ENCODE data around the gene LCN10. TPM values are rescaled to one million over a fixed set of nuclear protein-coding genes. Genes with fewer than 3 reads are reported as not detected.

The LCN10 gene
- total and polyA plus RNA-seq, 2 of the 13 experiments (the other 11 are each of a cell fraction or from before 2014, with no cell fraction given): 0.53 to 0.61 TPM

DNA sequence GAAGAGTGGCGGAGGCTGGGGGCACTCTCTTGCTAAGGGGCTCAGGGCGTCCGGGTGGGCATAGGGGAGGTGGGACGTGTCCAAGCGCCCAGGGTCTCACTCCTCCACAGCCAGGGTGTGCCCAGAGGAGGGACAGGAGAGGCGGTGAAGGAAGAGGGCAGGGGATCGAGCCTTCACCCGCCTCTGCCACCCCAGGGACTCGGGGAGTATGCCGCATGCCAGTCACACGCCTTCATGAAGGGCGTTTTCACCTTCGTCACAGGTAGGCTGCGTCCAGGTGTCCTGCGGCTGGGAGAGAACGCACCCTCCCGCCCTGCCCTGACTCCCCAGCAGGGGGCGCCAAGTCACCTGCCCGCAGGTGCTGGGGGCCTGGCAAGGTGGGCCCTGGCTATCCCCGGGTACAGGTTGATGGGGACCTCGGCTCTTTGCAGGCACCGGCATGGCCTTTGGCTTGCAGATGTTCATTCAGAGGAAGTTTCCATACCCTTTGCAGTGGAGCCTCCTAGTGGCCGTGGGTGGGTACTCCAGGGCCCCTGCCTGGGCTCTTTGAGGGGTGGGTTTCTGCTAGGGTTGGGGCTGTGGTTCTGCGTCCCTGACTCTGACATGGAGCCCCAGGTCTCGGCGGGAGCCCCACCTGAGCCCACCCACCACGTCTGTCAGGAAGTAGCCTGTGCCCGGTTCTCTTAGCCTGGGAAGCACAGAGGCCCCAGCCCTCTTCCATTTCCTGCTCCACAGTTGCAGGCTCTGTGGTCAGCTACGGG, 49.0 kb upstream of the LCN10 start (continued):
- TF ChIP-seq FOXO1 (CRISPR knock-in tag; IDR thresholded peaks at IDR 0.05) (peak; percentile 4), NFIC (IDR thresholded peaks at IDR 0.05; ENCODE audit: low read length) (no peak), PAX8 (CRISPR knock-in tag; IDR thresholded peaks at IDR 0.05; ENCODE audit: borderline replicate concordance) (no peak), ZIK1 (CRISPR knock-in tag; IDR thresholded peaks at IDR 0.05; ENCODE audit: borderline replicate concordance, low read depth) (peak; percentile 47; the same call in 1 of the 2 replicates), ASH2L (IDR thresholded peaks at IDR 0.05; ENCODE audit: insufficient read length, low read depth, low read length) (no peak), GPN1 (CRISPR knock-in tag; IDR thresholded peaks at IDR 0.05; ENCODE audit: borderline replicate concordance) (no peak; the same call in 1 of the 2 replicates), ZC3H13 (CRISPR knock-in tag; IDR thresholded peaks at IDR 0.05) (peak; percentile 1; the same call in 1 of the 2 replicates), ZFP90 (CRISPR knock-in tag; IDR thresholded peaks at IDR 0.05; ENCODE audit: borderline replicate concordance) (peak; percentile 40; the same call in 1 of the 2 replicates), SOX13 (IDR thresholded peaks at IDR 0.05) (no peak), SOX13 (CRISPR knock-in tag; conservative IDR thresholded peaks at IDR 0.05 in 1 of 2, IDR thresholded peaks at IDR 0.05 in 1 of 2) (0 out of 4 replicates have a peak, but pooled peaks of 1 of the 2 experiments have one; percentile 5), KLF16 (CRISPR knock-in tag; IDR thresholded peaks at IDR 0.05) (peak in 1 of 2 experiments; percentile 34; a peak in 2 of 4 replicates)
- TF ChIP-seq, protein P1, sequence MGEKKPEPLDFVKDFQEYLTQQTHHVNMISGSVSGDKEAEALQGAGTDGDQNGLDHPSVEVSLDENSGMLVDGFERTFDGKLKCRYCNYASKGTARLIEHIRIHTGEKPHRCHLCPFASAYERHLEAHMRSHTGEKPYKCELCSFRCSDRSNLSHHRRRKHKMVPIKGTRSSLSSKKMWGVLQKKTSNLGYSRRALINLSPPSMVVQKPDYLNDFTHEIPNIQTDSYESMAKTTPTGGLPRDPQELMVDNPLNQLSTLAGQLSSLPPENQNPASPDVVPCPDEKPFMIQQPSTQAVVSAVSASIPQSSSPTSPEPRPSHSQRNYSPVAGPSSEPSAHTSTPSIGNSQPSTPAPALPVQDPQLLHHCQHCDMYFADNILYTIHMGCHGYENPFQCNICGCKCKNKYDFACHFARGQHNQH (CRISPR knock-in tag; IDR thresholded peaks at IDR 0.05): no peak; the same call in 1 of the 2 replicates
- TF ChIP-seq, protein P2, sequence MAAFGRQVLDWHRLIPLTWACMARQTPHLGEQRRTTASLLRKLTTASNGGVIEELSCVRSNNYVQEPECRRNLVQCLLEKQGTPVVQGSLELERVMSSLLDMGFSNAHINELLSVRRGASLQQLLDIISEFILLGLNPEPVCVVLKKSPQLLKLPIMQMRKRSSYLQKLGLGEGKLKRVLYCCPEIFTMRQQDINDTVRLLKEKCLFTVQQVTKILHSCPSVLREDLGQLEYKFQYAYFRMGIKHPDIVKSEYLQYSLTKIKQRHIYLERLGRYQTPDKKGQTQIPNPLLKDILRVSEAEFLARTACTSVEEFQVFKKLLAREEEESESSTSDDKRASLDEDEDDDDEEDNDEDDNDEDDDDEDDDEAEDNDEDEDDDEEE (CRISPR knock-in tag; IDR thresholded peaks at IDR 0.05): no peak
- TF ChIP-seq, protein P3, sequence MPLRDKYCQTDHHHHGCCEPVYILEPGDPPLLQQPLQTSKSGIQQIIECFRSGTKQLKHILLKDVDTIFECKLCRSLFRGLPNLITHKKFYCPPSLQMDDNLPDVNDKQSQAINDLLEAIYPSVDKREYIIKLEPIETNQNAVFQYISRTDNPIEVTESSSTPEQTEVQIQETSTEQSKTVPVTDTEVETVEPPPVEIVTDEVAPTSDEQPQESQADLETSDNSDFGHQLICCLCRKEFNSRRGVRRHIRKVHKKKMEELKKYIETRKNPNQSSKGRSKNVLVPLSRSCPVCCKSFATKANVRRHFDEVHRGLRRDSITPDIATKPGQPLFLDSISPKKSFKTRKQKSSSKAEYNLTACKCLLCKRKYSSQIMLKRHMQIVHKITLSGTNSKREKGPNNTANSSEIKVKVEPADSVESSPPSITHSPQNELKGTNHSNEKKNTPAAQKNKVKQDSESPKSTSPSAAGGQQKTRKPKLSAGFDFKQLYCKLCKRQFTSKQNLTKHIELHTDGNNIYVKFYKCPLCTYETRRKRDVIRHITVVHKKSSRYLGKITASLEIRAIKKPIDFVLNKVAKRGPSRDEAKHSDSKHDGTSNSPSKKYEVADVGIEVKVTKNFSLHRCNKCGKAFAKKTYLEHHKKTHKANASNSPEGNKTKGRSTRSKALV (CRISPR knock-in tag; IDR thresholded peaks at IDR 0.05): no peak
- TF ChIP-seq, protein P4, sequence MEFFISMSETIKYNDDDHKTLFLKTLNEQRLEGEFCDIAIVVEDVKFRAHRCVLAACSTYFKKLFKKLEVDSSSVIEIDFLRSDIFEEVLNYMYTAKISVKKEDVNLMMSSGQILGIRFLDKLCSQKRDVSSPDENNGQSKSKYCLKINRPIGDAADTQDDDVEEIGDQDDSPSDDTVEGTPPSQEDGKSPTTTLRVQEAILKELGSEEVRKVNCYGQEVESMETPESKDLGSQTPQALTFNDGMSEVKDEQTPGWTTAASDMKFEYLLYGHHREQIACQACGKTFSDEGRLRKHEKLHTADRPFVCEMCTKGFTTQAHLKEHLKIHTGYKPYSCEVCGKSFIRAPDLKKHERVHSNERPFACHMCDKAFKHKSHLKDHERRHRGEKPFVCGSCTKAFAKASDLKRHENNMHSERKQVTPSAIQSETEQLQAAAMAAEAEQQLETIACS (CRISPR knock-in tag; IDR thresholded peaks at IDR 0.05): no peak
- TF ChIP-seq, protein P5, sequence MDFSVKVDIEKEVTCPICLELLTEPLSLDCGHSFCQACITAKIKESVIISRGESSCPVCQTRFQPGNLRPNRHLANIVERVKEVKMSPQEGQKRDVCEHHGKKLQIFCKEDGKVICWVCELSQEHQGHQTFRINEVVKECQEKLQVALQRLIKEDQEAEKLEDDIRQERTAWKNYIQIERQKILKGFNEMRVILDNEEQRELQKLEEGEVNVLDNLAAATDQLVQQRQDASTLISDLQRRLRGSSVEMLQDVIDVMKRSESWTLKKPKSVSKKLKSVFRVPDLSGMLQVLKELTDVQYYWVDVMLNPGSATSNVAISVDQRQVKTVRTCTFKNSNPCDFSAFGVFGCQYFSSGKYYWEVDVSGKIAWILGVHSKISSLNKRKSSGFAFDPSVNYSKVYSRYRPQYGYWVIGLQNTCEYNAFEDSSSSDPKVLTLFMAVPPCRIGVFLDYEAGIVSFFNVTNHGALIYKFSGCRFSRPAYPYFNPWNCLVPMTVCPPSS (IDR thresholded peaks at IDR 0.05): no peak
- TF ChIP-seq, protein P6, sequence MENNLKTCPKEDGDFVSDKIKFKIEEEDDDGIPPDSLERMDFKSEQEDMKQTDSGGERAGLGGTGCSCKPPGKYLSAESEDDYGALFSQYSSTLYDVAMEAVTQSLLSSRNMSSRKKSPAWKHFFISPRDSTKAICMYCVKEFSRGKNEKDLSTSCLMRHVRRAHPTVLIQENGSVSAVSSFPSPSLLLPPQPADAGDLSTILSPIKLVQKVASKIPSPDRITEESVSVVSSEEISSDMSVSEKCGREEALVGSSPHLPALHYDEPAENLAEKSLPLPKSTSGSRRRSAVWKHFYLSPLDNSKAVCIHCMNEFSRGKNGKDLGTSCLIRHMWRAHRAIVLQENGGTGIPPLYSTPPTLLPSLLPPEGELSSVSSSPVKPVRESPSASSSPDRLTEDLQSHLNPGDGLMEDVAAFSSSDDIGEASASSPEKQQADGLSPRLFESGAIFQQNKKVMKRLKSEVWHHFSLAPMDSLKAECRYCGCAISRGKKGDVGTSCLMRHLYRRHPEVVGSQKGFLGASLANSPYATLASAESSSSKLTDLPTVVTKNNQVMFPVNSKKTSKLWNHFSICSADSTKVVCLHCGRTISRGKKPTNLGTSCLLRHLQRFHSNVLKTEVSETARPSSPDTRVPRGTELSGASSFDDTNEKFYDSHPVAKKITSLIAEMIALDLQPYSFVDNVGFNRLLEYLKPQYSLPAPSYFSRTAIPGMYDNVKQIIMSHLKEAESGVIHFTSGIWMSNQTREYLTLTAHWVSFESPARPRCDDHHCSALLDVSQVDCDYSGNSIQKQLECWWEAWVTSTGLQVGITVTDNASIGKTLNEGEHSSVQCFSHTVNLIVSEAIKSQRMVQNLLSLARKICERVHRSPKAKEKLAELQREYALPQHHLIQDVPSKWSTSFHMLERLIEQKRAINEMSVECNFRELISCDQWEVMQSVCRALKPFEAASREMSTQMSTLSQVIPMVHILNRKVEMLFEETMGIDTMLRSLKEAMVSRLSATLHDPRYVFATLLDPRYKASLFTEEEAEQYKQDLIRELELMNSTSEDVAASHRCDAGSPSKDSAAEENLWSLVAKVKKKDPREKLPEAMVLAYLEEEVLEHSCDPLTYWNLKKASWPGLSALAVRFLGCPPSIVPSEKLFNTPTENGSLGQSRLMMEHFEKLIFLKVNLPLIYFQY (CRISPR knock-in tag; IDR thresholded peaks at IDR 0.05; ENCODE audit: borderline replicate concordance): no peak; the same call in 1 of the 2 replicates
